CD4-positive, CD25-positive, alpha-beta regulatory T cell (primary cell): ENCODE data around the gene AUTS2. TPM values are rescaled to one million over a fixed set of nuclear protein-coding genes. Genes with fewer than 3 reads are reported as not detected.
"Not testable (repeated sequence)": the region's sequence is repeated elsewhere in the genome, so short reads cannot be mapped to it uniquely, and the experiment has no call there.

ENCODE experiments used
- ATAC-seq, 2 donors: fragments of 150-1000 bp; cut with Tn5 transposase; one replicate each; pipeline ENCODE4 v1.10.0; 2021; ENCODE audit warnings: low read depth in 2 of 2, moderate number of reproducible peaks in 2 of 2, moderate library complexity in 1 of 2
- DNase-seq, 3 donors: peaks; one replicate each; pipeline versions ENCODE4 v3.0.0 to v3.0.0-alpha.2; 2012 to 2022; ENCODE audit warnings: mixed read lengths in 1 of 3
- H3K27ac ChIP-seq: one replicate; pipeline ENCODE4 v1.7.0; 2013; ENCODE audit warnings: mild to moderate bottlenecking, low read length; ENCODE audit not compliant: insufficient read depth, poor library complexity, severe bottlenecking
- H3K27me3 ChIP-seq: one replicate; pipeline ENCODE4 v1.7.0; 2013; ENCODE audit warnings: low read length; ENCODE audit not compliant: control insufficient read depth, insufficient read depth
- H3K36me3 ChIP-seq: one replicate; pipeline ENCODE4 v1.7.0; 2013; ENCODE audit warnings: mild to moderate bottlenecking, low read length, moderate library complexity; ENCODE audit not compliant: control insufficient read depth, insufficient read depth
- H3K4me1 ChIP-seq: 2 replicates; pipeline ENCODE4 v1.7.0; 2013; ENCODE audit warnings: mild to moderate bottlenecking, low read length; ENCODE audit not compliant: insufficient read depth, control insufficient read depth, poor library complexity, severe bottlenecking
- H3K4me3 ChIP-seq: one replicate; pipeline ENCODE4 v1.7.0; 2013; ENCODE audit warnings: low read depth, mild to moderate bottlenecking, low read length, moderate library complexity
- H3K9me3 ChIP-seq, 2 experiments: 1 replicate in 1 of 2; 2 replicates in 1 of 2; pipeline ENCODE4 v1.7.0; 2013; ENCODE audit warnings: low read length in 2 of 2, mild to moderate bottlenecking in 1 of 2, moderate library complexity in 1 of 2; ENCODE audit not compliant: control insufficient read depth in 2 of 2
- H3K27ac Mint-ChIP-seq, 3 donors: one replicate each; pipeline ENCODE4 v1.8.0; 2020 to 2022; ENCODE audit warnings: mild to moderate bottlenecking in 3 of 3, mixed read lengths in 3 of 3, moderate library complexity in 2 of 3
- H3K27me3 Mint-ChIP-seq: one replicate; pipeline ENCODE4 v1.8.0; 2022; ENCODE audit warnings: mild to moderate bottlenecking, mixed read lengths
- H3K36me3 Mint-ChIP-seq: one replicate; pipeline ENCODE4 v1.8.0; 2020; ENCODE audit warnings: mixed read lengths
- H3K4me1 Mint-ChIP-seq, 4 donors: one replicate each; pipeline ENCODE4 v1.8.0; 2020 to 2022; ENCODE audit warnings: mixed read lengths in 4 of 4, mild to moderate bottlenecking in 1 of 4
- H3K4me3 Mint-ChIP-seq, 4 donors: one replicate each; pipeline ENCODE4 v1.8.0; 2020 to 2022; ENCODE audit warnings: mild to moderate bottlenecking in 4 of 4, mixed read lengths in 4 of 4, moderate library complexity in 3 of 4
- H3K9me3 Mint-ChIP-seq, 7 donors: one replicate each; pipeline ENCODE4 v1.8.0; 2020 to 2022; ENCODE audit warnings: mixed read lengths in 7 of 7, mild to moderate bottlenecking in 3 of 7, moderate library complexity in 2 of 7
- polyA plus RNA-seq, 4 donors: library from polyadenylated mRNA; unstranded; fragments of 300-500 nt; fragmentation: Illumina TruSeq; gene quantifications; one replicate each; pipeline ENCODE4 v1.2.3, GENCODE V29; 2021
- total RNA-seq: library from RNA; stranded (reverse); gene quantifications from one replicate; pipeline ENCODE4 v1.2.3, GENCODE V29; 2022

AUTS2 gene
- total and polyA plus RNA-seq, 5 donors from 2014 or later = 0.47 to 32.4 (median 0.74) TPM

DNA sequence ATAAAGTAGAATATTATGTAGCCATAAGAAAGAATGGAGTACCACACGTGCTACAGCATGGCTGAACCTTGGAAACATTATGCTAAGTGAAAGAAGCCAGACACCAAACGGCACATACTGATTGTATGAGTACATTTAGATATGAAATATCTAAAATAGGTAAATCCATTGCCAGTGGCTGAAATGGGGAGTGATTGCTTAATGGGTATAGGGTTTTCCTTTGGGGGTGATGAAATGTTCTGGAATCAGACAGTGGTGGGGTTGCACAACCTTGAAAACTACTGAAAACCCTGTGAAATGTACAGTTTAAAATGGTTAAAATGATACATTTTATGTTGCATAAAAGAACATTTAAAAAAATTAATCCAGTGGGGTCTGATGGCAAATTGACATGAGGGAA, 667.9 kb downstream of the AUTS2 start:
- no peak overlapping the region for H3K27ac Mint-ChIP-seq
- no peak overlapping the region for H3K4me3 Mint-ChIP-seq
- peaks cover 0 to 6% (median 2%) of the 10 kb centered on the region in 7 donors for H3K9me3 Mint-ChIP-seq
- no peaks in the 10 kb centered on the region for H3K4me1 ChIP-seq
- H3K36me3 ChIP-seq = no peaks in the 10 kb centered on the region
- no peaks in the 10 kb centered on the region for H3K36me3 Mint-ChIP-seq
- no peaks in the 10 kb centered on the region for H3K27me3 Mint-ChIP-seq
- no peaks in the 10 kb centered on the region for H3K4me1 Mint-ChIP-seq
- H3K27ac ChIP-seq = no peak overlapping the region
- ATAC-seq (no peak), DNase-seq (no peak)
- no peaks in the 10 kb centered on the region for H3K27me3 ChIP-seq
- no peaks in the 10 kb centered on the region for H3K9me3 ChIP-seq
- H3K4me3 ChIP-seq = no peak overlapping the region

DNA sequence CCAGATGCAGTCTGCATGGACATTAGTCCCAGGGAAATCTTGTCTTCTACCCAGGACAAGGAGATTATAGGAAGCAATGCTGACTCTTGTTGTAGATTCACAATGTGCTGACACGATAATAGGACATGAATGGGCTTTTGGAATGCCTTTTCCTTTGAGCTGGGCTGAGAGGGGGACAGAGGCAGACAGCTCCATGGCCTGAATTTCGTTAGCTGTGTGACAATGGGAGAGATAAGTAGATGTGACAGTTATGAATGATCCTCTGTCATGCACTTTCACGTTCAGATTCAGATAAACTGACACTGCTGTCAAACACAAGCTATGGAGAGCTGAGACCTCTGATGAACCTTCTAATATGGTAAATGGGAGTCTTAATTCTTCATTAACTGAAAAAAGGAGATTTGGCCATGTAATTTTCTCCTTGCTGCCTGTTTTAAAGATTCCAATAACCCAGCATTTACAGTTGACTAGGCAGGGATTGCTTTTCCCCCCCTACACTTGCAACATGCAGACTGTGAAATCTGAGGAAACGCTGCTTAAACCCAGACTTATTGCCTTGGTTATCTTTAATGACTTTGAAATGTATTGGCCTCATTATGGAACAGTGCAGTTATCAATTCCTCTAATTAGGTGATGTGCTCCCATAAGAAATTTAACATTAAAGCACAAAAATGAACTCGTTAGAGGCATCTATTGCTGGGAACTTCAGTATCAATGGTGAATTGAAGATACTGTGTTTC, 669.3 kb downstream of the AUTS2 start:
- no peak overlapping the region for H3K4me3 ChIP-seq
- no peaks in the 10 kb centered on the region for H3K27me3 Mint-ChIP-seq
- no peak overlapping the region for H3K27ac Mint-ChIP-seq
- no peaks in the 10 kb centered on the region for H3K4me1 ChIP-seq
- H3K36me3 ChIP-seq = no peaks in the 10 kb centered on the region
- H3K27me3 ChIP-seq = no peaks in the 10 kb centered on the region
- peaks cover 0 to 3% (median 0%) of the 10 kb centered on the region in 7 donors for H3K9me3 Mint-ChIP-seq
- no peak for ATAC-seq
- no peak overlapping the region for H3K27ac ChIP-seq
- H3K4me3 Mint-ChIP-seq = no peak overlapping the region
- H3K9me3 ChIP-seq = no peaks in the 10 kb centered on the region
- no peaks in the 10 kb centered on the region for H3K4me1 Mint-ChIP-seq
- no peaks in the 10 kb centered on the region for H3K36me3 Mint-ChIP-seq
- DNase-seq = no peak

DNA sequence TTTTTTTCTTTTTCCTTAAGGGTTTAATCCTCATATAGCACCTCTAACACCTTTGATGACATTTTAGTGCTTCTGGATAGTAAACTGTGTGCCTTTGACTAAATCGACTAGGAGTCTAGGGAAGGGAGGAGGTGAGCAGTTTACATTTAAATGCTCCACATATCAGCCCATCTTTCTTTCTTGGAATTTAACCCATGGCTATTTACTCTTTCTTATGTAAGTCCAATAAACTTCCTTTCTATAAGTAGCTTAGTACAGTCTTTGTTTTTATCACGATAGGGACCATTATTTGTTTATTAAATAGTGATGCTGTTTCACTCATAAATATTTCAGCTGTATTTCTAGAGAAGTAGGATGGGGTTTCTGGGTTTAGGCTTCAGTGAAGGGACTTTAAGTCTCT, 669.9 kb downstream of the AUTS2 start:
- Mint-ChIP-seq H3K27me3 (no peaks in the 10 kb centered on the region), H3K9me3 (peaks cover 0 to 3% (median 0%) of the 10 kb centered on the region in 7 donors), H3K27ac (no peak overlapping the region), H3K36me3 (no peaks in the 10 kb centered on the region), H3K4me3 (no peak overlapping the region), H3K4me1 (no peaks in the 10 kb centered on the region)
- ATAC-seq (no peak), DNase-seq (no peak)
- no peaks in the 10 kb centered on the region for H3K9me3 ChIP-seq
- H3K27ac ChIP-seq = no peak overlapping the region
- no peaks in the 10 kb centered on the region for H3K27me3 ChIP-seq
- H3K36me3 ChIP-seq = no peaks in the 10 kb centered on the region
- no peaks in the 10 kb centered on the region for H3K4me1 ChIP-seq
- H3K4me3 ChIP-seq = no peak overlapping the region

DNA sequence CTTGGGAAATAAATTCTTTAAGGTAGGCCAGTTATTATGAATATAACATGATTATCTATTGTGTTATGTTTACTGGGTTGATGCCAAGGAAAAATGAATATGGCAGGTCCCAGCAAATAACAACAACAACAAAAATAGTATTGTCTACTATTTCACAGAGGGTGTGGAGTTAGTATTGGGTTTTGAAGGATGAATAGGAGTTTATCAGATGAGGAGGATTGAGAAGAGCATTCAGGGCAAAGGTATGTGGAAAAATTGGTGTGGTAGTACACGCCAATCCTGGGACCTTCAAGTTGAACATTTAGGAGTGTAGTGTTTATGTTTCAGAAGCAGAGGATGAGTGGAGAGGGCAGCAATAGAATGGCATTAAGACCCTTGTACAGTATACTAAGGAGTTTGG, 671.9 kb downstream of the AUTS2 start:
- Mint-ChIP-seq H3K9me3 (peaks cover 0 to 3% (median 0%) of the 10 kb centered on the region in 7 donors), H3K4me3 (no peak overlapping the region)

DNA sequence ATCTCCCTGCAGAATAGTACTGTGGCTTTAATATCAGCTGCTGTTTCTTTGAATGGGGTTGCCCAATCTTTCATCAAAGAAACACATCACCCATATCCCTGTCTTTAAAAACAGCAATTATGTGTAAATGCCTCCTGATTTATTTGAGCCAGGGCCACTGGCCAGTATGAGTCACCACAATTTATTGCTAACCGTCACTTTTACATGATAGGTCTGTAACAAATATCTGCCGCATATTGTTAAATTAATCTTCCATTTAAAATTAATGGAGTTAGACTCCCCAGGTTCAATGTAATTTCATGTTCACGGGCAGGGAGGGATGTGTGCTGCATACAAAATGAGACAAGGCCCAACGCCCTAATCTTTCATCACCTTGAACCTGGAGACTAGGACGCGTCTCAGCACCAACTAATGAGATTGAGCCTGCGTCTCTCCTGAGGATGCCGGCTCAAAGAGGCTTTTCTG, 673.4 kb downstream of the AUTS2 start:
- no peak overlapping the region for H3K27ac Mint-ChIP-seq
- no peak for DNase-seq
- Histone ChIP-seq H3K27me3 (no peaks in the 10 kb centered on the region), H3K9me3 (no peaks in the 10 kb centered on the region), H3K27ac (no peak overlapping the region), H3K4me3 (no peak overlapping the region), H3K4me1 (no peaks in the 10 kb centered on the region), H3K36me3 (no peaks in the 10 kb centered on the region)
- no peak for ATAC-seq
- H3K9me3 Mint-ChIP-seq = peaks cover 0 to 3% (median under 1%) of the 10 kb centered on the region in 7 donors
- no peaks in the 10 kb centered on the region for H3K4me1 Mint-ChIP-seq
- peaks cover 5% of the 10 kb centered on the region for H3K27me3 Mint-ChIP-seq
- H3K4me3 Mint-ChIP-seq = no peak overlapping the region
- H3K36me3 Mint-ChIP-seq = no peaks in the 10 kb centered on the region

More for the DNA sequence above, 671.9 kb downstream of the AUTS2 start:
- no peak overlapping the region for H3K27ac Mint-ChIP-seq
- H3K27me3 Mint-ChIP-seq = peaks cover 5% of the 10 kb centered on the region
- no peaks in the 10 kb centered on the region for H3K4me1 Mint-ChIP-seq
- no peaks in the 10 kb centered on the region for H3K36me3 Mint-ChIP-seq
- Histone ChIP-seq H3K9me3 (no peaks in the 10 kb centered on the region), H3K4me1 (no peaks in the 10 kb centered on the region), H3K27ac (no peak overlapping the region), H3K4me3 (no peak overlapping the region), H3K27me3 (no peaks in the 10 kb centered on the region), H3K36me3 (no peaks in the 10 kb centered on the region)
- ATAC-seq (no peak), DNase-seq (no peak)

DNA sequence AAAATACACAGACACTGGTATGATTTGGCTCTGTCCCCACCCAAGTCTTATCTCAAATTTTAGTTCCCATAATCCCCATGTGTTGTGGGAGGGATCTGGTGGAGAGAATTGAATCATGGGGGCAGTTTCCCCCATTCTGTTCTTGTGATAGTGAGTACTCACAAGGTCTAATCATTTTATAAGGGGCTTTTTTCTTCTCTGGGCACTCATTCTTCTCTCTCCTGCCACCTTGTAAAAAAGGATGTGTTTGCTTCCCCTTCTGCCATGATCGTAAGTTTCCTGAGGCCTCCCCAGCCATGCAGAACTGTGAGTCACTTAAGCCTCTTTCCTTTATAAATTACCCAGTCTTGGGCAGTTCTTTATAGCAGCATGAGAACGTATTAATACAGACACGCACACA, 677.3 kb downstream of the AUTS2 start:
- H3K27ac Mint-ChIP-seq, H3K27ac ChIP-seq, H3K4me3 Mint-ChIP-seq, H3K27me3 Mint-ChIP-seq, H3K4me3 ChIP-seq, H3K4me1 Mint-ChIP-seq, H3K9me3 ChIP-seq, H3K4me1 ChIP-seq, H3K27me3 ChIP-seq, ATAC-seq, DNase-seq, H3K36me3 Mint-ChIP-seq, H3K9me3 Mint-ChIP-seq, H3K36me3 ChIP-seq: not testable (repeated sequence)

- Mint-ChIP-seq H3K4me3 (no peak overlapping the region), H3K36me3 (no peaks in the 10 kb centered on the region), H3K27me3 (no peaks in the 10 kb centered on the region), H3K27ac (no peak overlapping the region), H3K9me3 (peaks cover 0 to 17% (median 8%) of the 10 kb centered on the region in 7 donors), H3K4me1 (no peaks in the 10 kb centered on the region)
- no peaks in the 10 kb centered on the region for H3K36me3 ChIP-seq
- H3K27me3 ChIP-seq = no peaks in the 10 kb centered on the region
- ATAC-seq = no peak
- DNase-seq = no peak
- H3K4me1 ChIP-seq = no peaks in the 10 kb centered on the region
- no peak overlapping the region for H3K4me3 ChIP-seq
- H3K27ac ChIP-seq = no peak overlapping the region
- no peaks in the 10 kb centered on the region for H3K9me3 ChIP-seq
Observed at GRCh38 chr7:70285187-70285586, 686.9 kb downstream of the AUTS2 start.

- H3K9me3 ChIP-seq = no peaks in the 10 kb centered on the region
- Mint-ChIP-seq H3K4me3 (no peak overlapping the region), H3K27me3 (no peaks in the 10 kb centered on the region), H3K4me1 (no peaks in the 10 kb centered on the region), H3K27ac (no peak overlapping the region), H3K9me3 (peaks cover 0 to 17% (median 7%) of the 10 kb centered on the region in 7 donors), H3K36me3 (no peaks in the 10 kb centered on the region)
- no peak overlapping the region for H3K27ac ChIP-seq
- H3K4me1 ChIP-seq = no peaks in the 10 kb centered on the region
- DNase-seq (no peak), ATAC-seq (no peak)
- no peaks in the 10 kb centered on the region for H3K27me3 ChIP-seq
- H3K36me3 ChIP-seq = no peaks in the 10 kb centered on the region
- no peak overlapping the region for H3K4me3 ChIP-seq
Observed at GRCh38 chr7:70285854-70286253, 687.6 kb downstream of the AUTS2 start.
